ENCODE results near the gene BSPRY.

DNA sequence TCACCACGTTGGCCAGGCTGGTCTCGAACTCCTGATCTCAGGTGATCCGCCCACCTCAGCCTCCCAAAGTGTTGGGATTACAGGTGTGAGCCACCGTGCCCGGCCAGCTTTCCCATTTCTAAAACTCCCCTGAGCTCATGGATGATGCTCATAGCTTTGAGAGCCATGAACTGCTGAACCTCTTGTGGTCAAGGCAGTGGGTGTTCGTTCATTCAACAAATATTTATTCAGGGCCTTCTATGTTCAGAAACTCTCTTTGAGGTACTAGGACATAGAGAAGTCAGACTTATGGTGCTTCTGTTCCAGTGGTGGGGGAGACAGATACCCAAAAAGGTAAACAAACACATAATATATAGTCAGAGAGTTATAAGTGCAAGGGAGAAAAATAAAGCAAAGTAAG, 2.7 kb downstream of the BSPRY start:
- TF ChIP-seq TAF1 (CRISPR knock-in tag; IDR thresholded peaks at IDR 0.05), result no peak
- no peak for TF ChIP-seq MZF1 (CRISPR knock-in tag; IDR thresholded peaks at IDR 0.05; ENCODE audit: borderline replicate concordance)
- TF ChIP-seq ZNF589 (CRISPR knock-in tag; conservative IDR thresholded peaks at IDR 0.05), result no peak
- TF ChIP-seq KIAA2018 (CRISPR knock-in tag; IDR thresholded peaks at IDR 0.05; ENCODE audit: borderline replicate concordance), result no peak
- TF ChIP-seq, protein P1, sequence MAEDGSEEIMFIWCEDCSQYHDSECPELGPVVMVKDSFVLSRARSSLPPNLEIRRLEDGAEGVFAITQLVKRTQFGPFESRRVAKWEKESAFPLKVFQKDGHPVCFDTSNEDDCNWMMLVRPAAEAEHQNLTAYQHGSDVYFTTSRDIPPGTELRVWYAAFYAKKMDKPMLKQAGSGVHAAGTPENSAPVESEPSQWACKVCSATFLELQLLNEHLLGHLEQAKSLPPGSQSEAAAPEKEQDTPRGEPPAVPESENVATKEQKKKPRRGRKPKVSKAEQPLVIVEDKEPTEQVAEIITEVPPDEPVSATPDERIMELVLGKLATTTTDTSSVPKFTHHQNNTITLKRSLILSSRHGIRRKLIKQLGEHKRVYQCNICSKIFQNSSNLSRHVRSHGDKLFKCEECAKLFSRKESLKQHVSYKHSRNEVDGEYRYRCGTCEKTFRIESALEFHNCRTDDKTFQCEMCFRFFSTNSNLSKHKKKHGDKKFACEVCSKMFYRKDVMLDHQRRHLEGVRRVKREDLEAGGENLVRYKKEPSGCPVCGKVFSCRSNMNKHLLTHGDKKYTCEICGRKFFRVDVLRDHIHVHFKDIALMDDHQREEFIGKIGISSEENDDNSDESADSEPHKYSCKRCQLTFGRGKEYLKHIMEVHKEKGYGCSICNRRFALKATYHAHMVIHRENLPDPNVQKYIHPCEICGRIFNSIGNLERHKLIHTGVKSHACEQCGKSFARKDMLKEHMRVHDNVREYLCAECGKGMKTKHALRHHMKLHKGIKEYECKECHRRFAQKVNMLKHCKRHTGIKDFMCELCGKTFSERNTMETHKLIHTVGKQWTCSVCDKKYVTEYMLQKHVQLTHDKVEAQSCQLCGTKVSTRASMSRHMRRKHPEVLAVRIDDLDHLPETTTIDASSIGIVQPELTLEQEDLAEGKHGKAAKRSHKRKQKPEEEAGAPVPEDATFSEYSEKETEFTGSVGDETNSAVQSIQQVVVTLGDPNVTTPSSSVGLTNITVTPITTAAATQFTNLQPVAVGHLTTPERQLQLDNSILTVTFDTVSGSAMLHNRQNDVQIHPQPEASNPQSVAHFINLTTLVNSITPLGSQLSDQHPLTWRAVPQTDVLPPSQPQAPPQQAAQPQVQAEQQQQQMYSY (CRISPR knock-in tag; IDR thresholded peaks at IDR 0.05), result no peak
- no peak for TF ChIP-seq GLI4 (CRISPR knock-in tag; IDR thresholded peaks at IDR 0.05; ENCODE audit: borderline replicate concordance)
- TF ChIP-seq, protein P2, sequence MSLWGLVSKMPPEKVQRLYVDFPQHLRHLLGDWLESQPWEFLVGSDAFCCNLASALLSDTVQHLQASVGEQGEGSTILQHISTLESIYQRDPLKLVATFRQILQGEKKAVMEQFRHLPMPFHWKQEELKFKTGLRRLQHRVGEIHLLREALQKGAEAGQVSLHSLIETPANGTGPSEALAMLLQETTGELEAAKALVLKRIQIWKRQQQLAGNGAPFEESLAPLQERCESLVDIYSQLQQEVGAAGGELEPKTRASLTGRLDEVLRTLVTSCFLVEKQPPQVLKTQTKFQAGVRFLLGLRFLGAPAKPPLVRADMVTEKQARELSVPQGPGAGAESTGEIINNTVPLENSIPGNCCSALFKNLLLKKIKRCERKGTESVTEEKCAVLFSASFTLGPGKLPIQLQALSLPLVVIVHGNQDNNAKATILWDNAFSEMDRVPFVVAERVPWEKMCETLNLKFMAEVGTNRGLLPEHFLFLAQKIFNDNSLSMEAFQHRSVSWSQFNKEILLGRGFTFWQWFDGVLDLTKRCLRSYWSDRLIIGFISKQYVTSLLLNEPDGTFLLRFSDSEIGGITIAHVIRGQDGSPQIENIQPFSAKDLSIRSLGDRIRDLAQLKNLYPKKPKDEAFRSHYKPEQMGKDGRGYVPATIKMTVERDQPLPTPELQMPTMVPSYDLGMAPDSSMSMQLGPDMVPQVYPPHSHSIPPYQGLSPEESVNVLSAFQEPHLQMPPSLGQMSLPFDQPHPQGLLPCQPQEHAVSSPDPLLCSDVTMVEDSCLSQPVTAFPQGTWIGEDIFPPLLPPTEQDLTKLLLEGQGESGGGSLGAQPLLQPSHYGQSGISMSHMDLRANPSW (CRISPR knock-in tag; IDR thresholded peaks at IDR 0.05; ENCODE audit: borderline replicate concordance), result no peak
- no peak for TF ChIP-seq SMC3 (IDR thresholded peaks at IDR 0.05; ENCODE audit: low read length)
- TF ChIP-seq, protein P3, sequence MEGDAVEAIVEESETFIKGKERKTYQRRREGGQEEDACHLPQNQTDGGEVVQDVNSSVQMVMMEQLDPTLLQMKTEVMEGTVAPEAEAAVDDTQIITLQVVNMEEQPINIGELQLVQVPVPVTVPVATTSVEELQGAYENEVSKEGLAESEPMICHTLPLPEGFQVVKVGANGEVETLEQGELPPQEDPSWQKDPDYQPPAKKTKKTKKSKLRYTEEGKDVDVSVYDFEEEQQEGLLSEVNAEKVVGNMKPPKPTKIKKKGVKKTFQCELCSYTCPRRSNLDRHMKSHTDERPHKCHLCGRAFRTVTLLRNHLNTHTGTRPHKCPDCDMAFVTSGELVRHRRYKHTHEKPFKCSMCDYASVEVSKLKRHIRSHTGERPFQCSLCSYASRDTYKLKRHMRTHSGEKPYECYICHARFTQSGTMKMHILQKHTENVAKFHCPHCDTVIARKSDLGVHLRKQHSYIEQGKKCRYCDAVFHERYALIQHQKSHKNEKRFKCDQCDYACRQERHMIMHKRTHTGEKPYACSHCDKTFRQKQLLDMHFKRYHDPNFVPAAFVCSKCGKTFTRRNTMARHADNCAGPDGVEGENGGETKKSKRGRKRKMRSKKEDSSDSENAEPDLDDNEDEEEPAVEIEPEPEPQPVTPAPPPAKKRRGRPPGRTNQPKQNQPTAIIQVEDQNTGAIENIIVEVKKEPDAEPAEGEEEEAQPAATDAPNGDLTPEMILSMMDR (CRISPR knock-in tag; IDR thresholded peaks at IDR 0.05), result no peak
- TF ChIP-seq ZFP1 (CRISPR knock-in tag; IDR thresholded peaks at IDR 0.05), result no peak
- no peak for TF ChIP-seq ATF7 (IDR thresholded peaks at IDR 0.05)
- no peak for TF ChIP-seq ATF7 (CRISPR knock-in tag; IDR thresholded peaks at IDR 0.05)
